ENCODE measurements around the gene AMBRA1. TPM values are rescaled to one million over a fixed set of nuclear protein-coding genes. Genes with fewer than 3 reads are reported as not detected.

AMBRA1 gene
- total and polyA plus RNA-seq, 11 donors = 5.6 to 23.5 (median 16.2) TPM

DNA sequence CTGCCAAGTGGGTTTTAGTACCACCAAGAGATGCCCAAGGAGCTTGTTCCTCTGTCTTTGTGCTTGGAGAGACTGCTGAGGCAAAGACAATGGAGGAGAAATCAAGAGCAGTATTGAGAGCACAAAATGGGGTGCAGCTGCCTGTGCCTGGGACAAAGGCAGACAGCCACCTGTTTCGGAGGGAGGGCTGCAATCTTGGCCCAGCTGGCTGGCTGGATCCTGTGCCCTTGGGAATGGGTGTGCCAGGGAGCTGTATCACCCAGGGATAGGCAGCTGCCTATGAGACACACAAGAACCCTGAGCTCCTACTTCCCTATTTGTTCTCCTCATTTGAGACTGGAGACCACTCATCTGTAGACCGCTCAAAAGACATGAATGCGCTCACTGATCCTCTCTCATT is 178.9 kb downstream of the AMBRA1 start:
- DNase-seq = no peak
- H3K4me3 ChIP-seq = no peak overlapping the region
- H3K4me1 ChIP-seq = no peaks in the 10 kb centered on the region
- no peaks in the 10 kb centered on the region for H3K27me3 ChIP-seq
- TF ChIP-seq POLR2A (IDR thresholded peaks at IDR 0.05) = no peak
- TF ChIP-seq, protein P1, sequence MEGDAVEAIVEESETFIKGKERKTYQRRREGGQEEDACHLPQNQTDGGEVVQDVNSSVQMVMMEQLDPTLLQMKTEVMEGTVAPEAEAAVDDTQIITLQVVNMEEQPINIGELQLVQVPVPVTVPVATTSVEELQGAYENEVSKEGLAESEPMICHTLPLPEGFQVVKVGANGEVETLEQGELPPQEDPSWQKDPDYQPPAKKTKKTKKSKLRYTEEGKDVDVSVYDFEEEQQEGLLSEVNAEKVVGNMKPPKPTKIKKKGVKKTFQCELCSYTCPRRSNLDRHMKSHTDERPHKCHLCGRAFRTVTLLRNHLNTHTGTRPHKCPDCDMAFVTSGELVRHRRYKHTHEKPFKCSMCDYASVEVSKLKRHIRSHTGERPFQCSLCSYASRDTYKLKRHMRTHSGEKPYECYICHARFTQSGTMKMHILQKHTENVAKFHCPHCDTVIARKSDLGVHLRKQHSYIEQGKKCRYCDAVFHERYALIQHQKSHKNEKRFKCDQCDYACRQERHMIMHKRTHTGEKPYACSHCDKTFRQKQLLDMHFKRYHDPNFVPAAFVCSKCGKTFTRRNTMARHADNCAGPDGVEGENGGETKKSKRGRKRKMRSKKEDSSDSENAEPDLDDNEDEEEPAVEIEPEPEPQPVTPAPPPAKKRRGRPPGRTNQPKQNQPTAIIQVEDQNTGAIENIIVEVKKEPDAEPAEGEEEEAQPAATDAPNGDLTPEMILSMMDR (IDR thresholded peaks at IDR 0.05) = no peak
- no peaks in the 10 kb centered on the region for H3K9me3 ChIP-seq
- no peak overlapping the region for H3K27ac ChIP-seq
- intact Hi-C loops (cut with DNase I) = no loop called here
- H3K36me3 ChIP-seq = peaks cover 0 to 68% (median 62%) of the 10 kb centered on the region in 9 donors
- ATAC-seq = no peak
- 53 to 63% (median 57%) methylated on average over 3 of the region's 3 CpGs for WGBS, 4 donors

DNA sequence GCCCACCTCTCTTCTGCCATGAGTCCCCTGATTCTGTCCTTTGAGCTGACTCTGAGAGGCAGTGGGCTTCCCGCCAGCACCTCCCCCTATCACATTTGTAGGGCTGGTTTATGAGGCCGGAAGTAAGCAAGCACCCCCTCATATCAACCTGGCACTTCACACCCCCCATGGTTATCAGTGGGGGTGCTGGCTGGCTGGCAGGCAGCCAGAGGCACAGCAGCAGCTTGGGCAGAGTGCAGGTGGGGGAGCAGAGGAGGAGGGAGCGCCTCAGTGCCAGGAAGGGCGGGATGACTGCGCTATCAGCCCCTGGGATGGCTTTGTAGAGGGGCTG is 179.4 kb downstream of the AMBRA1 start:
- intact Hi-C loops (cut with DNase I) = no loop called here
- no peak for DNase-seq
- Histone ChIP-seq H3K27ac (no peak overlapping the region), H3K36me3 (peaks cover 0 to 73% (median 66%) of the 10 kb centered on the region in 9 donors), H3K4me1 (no peaks in the 10 kb centered on the region), H3K27me3 (no peaks in the 10 kb centered on the region), H3K9me3 (no peaks in the 10 kb centered on the region), H3K4me3 (no peak overlapping the region)
- 64 to 87% (median 82%) methylated on average over 5 of the region's 5 CpGs for WGBS, 4 donors
- peak in 1 of 4 donors; percentile 18 for ATAC-seq
- TF ChIP-seq POLR2A (IDR thresholded peaks at IDR 0.05) = no peak
- TF ChIP-seq, protein P1 (IDR thresholded peaks at IDR 0.05) = no peak

DNA sequence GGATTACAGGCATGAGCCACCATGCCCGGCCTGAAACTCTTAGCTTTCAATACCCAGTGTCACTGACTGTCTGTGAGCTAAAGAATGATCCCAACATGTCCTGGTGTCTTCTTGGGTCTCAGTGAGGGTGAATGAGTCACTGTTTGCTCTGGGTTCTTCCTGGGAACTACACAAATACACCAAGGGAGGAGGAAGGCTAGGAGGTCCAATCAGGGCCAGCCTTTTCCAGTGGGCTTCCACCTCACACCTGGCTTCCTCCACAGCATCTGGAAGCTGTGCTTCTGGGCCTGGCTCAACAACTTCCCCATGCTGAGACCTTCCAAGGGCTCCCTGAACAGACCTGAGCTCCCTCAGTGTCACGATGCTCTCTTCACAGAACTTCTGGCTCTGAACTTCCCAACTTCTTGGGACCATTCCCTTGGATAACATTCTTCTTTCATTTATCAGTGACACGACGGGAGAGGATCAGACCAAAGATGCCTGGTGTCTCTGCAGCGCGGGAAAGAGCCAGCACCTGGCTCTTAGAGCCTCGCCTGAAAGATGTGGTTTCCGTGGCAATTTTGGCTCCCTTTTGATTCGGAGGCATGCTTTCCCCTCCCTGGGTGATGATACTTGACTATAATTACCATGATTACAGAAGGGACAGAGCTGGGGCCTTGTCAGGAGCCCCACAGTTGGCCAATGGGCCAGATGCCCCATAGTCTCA is 179.9 kb downstream of the AMBRA1 start:
- no peaks in the 10 kb centered on the region for H3K4me1 ChIP-seq
- 72 to 94% (median 84%) methylated on average over 9 of the region's 9 CpGs for WGBS, 4 donors
- H3K9me3 ChIP-seq = no peaks in the 10 kb centered on the region
- H3K36me3 ChIP-seq = peaks cover 0 to 78% (median 72%) of the 10 kb centered on the region in 9 donors
- ATAC-seq (no peak), DNase-seq (no peak)
- TF ChIP-seq POLR2A (IDR thresholded peaks at IDR 0.05) = no peak
- TF ChIP-seq, protein P1 (IDR thresholded peaks at IDR 0.05) = no peak
- intact Hi-C loops (cut with DNase I) = no loop called here
- no peak overlapping the region for H3K27ac ChIP-seq
- no peaks in the 10 kb centered on the region for H3K27me3 ChIP-seq
- H3K4me3 ChIP-seq = no peak overlapping the region

DNA sequence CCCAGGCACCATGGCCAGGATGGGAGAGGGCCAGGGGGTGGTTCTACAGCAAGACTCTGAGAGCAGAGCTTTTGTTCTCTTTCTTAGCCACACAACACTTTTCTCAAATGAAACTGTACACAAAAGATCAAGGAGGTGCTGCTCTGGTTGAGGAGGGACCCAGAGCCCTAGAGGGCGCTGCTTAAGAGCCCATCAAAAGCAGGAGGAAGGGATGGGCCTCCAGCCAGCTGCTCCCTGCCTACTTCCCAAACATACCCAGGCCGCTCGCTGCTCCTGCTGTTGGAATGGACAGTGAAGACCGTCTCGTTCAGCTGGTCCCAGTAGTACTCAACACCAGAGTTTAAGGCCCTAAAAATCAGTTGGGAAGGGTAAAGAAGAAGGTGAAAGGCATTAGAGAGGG is 183.8 kb downstream of the AMBRA1 start:
- ATAC-seq = no peak
- TF ChIP-seq POLR2A (IDR thresholded peaks at IDR 0.05) = no peak
- TF ChIP-seq, protein P1 (IDR thresholded peaks at IDR 0.05) = no peak
- intact Hi-C loops (cut with DNase I) = no loop called here
- Histone ChIP-seq H3K27me3 (no peaks in the 10 kb centered on the region), H3K36me3 (peaks cover 0 to 86% (median 68%) of the 10 kb centered on the region in 9 donors), H3K4me3 (no peak overlapping the region), H3K27ac (no peak overlapping the region), H3K4me1 (peaks cover 0 to 3% (median 0%) of the 10 kb centered on the region in 12 donors), H3K9me3 (no peaks in the 10 kb centered on the region)
- no peak for DNase-seq
- 66 to 76% (median 70%) methylated on average over 5 of the region's 5 CpGs for WGBS, 4 donors
